Measurements from ENCODE around the gene LPCAT1. TPM values are rescaled to one million over a fixed set of nuclear protein-coding genes. Genes with fewer than 3 reads are reported as not detected.

Gene LPCAT1
- total and polyA plus RNA-seq, 2 of the 13 experiments (the other 11 are each of a cell fraction or from before 2014, with no cell fraction given) = 29.8 to 90.6 TPM

GRCh38 chr5:1470762-1471211 is 53.0 kb downstream of the LPCAT1 start (continued):
- TF ChIP-seq THAP9 (CRISPR knock-in tag; IDR thresholded peaks at IDR 0.05; ENCODE audit: borderline replicate concordance) = no peak
- no peak for TF ChIP-seq CBX1 (IDR thresholded peaks at IDR 0.05; ENCODE audit: low read depth)
- TF ChIP-seq GPN1 (CRISPR knock-in tag; IDR thresholded peaks at IDR 0.05; ENCODE audit: borderline replicate concordance) = no peak
- TF ChIP-seq NONO (IDR thresholded peaks at IDR 0.05) = no peak
- 0 out of 2 replicates have a peak, but pooled peaks have one; percentile 45 for TF ChIP-seq NONO (CRISPR knock-in tag; conservative IDR thresholded peaks at IDR 0.05)
- peak; percentile 37; the same call in 1 of the 2 replicates for TF ChIP-seq MYC (CRISPR knock-in tag; IDR thresholded peaks at IDR 0.05; ENCODE audit: borderline replicate concordance)
- peak; percentile 36; the same call in 1 of the 2 replicates for TF ChIP-seq MTA1 (CRISPR knock-in tag; IDR thresholded peaks at IDR 0.05; ENCODE audit: borderline replicate concordance)
- no peak for TF ChIP-seq NFKB2 (CRISPR knock-in tag; IDR thresholded peaks at IDR 0.05; ENCODE audit: borderline replicate concordance)
- no peak for TF ChIP-seq ZSCAN30 (CRISPR knock-in tag; IDR thresholded peaks at IDR 0.05)
- no peak for TF ChIP-seq KDM4B (CRISPR knock-in tag; IDR thresholded peaks at IDR 0.05)
- TF ChIP-seq ZNF432 (CRISPR knock-in tag; IDR thresholded peaks at IDR 0.05; ENCODE audit: borderline replicate concordance) = no peak
- no peak for TF ChIP-seq BRCA1 (CRISPR knock-in tag; IDR thresholded peaks at IDR 0.05)
- TF ChIP-seq MIER3 (CRISPR knock-in tag; IDR thresholded peaks at IDR 0.05; ENCODE audit: borderline replicate concordance) = no peak
- TF ChIP-seq ZNF431 (CRISPR knock-in tag; IDR thresholded peaks at IDR 0.05; ENCODE audit: borderline replicate concordance, low read depth) = no peak
- no peak for TF ChIP-seq ZNF644 (CRISPR knock-in tag; IDR thresholded peaks at IDR 0.05; ENCODE audit: low read depth)
- TF ChIP-seq ZNF564 (CRISPR knock-in tag; IDR thresholded peaks at IDR 0.05) = no peak
- TF ChIP-seq KLF16 (CRISPR knock-in tag; IDR thresholded peaks at IDR 0.05) = no peak
- TF ChIP-seq KIAA2018 (CRISPR knock-in tag; IDR thresholded peaks at IDR 0.05; ENCODE audit: borderline replicate concordance) = no peak
- no peak for TF ChIP-seq JDP2 (CRISPR knock-in tag; IDR thresholded peaks at IDR 0.05; ENCODE audit: borderline replicate concordance)
- TF ChIP-seq GFI1 (CRISPR knock-in tag; IDR thresholded peaks at IDR 0.05; ENCODE audit: borderline replicate concordance) = no peak
- TF ChIP-seq TRIM24 (CRISPR knock-in tag; IDR thresholded peaks at IDR 0.05) = no peak

Data from HepG2 (cell line).